ENCODE measurements around the gene ATP5F1E. TPM values are rescaled to one million over a fixed set of nuclear protein-coding genes. Genes with fewer than 3 reads are reported as not detected.

The ATP5F1E gene
- total RNA-seq: 10 to 100 TPM; 75.0 to 94.1 TPM

DNA sequence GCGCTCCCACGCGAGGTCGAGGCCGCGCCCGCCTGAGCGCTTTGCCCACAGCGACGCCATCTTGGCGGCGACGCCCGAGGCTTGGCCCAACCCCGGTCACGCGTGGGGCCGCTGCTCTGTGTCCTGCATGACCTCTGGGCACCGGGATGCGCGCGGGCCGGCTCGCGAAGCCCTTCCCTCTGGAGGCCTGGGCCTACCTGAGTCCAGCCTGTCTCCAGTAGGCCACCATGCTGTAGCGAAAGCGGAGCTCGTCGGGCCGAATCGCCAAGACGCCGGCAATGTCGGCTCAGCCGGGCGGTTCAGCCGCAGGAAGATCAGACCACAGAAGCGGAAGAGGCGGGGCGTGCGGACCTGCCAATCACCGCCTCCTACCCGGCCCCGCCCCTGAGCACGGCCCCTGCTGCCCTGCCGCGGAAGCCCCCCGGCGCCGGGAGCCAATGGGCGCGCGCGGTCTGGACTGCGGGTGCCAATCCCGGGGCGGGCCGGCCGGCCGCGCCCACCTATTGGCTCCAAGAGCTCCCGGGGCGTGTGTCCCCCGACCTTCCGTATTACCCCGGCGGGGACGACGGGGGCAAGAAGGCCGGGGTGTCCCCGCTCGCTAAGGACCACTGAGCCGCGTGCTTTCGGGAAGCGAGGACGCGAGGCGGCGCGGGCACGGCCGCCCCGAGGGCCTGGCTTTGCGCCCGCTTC, at the start of gene ATP5F1E:
ATP5F1E (minus strand) TSS at position 313 of the 690 bp plus-strand sequence; CDS start at position 229, 84 bp downstream.
- no peaks in the 10 kb centered on the region for H3K9me3 ChIP-seq
- H3K4me3 ChIP-seq: peak within 1 kb of the TSS; percentile 82
- peaks cover 4% of the 10 kb centered on the region for H3K4me1 ChIP-seq
- H3K9ac ChIP-seq (ENCODE audit: low read depth in 2 of 2, low read length in 2 of 2): peak within 1 kb of the TSS; percentile 91 to 92
- TF ChIP-seq, protein P1, sequence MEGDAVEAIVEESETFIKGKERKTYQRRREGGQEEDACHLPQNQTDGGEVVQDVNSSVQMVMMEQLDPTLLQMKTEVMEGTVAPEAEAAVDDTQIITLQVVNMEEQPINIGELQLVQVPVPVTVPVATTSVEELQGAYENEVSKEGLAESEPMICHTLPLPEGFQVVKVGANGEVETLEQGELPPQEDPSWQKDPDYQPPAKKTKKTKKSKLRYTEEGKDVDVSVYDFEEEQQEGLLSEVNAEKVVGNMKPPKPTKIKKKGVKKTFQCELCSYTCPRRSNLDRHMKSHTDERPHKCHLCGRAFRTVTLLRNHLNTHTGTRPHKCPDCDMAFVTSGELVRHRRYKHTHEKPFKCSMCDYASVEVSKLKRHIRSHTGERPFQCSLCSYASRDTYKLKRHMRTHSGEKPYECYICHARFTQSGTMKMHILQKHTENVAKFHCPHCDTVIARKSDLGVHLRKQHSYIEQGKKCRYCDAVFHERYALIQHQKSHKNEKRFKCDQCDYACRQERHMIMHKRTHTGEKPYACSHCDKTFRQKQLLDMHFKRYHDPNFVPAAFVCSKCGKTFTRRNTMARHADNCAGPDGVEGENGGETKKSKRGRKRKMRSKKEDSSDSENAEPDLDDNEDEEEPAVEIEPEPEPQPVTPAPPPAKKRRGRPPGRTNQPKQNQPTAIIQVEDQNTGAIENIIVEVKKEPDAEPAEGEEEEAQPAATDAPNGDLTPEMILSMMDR (IDR thresholded peaks at IDR 0.05): no peak
- H3K36me3 ChIP-seq: peaks cover 3% of the 10 kb centered on the region
- DNase-seq: peak; percentile 95
- H3K27ac ChIP-seq: peak within 1 kb of the TSS; percentile 89
- H3K27me3 ChIP-seq: no peaks in the 10 kb centered on the region
- intact Hi-C loops (cut with DNase I): no loop called here

- no peaks in the 10 kb centered on the region for H3K4me1 ChIP-seq
- H3K27me3 ChIP-seq: no peaks in the 10 kb centered on the region
- TF ChIP-seq, protein P1 (IDR thresholded peaks at IDR 0.05): no peak
- no peak overlapping the region for H3K4me3 ChIP-seq
- no peak overlapping the region for H3K27ac ChIP-seq
- H3K9ac ChIP-seq (ENCODE audit: low read depth in 2 of 2, low read length in 2 of 2): no peak overlapping the region
- no peaks in the 10 kb centered on the region for H3K9me3 ChIP-seq
- H3K36me3 ChIP-seq: no peaks in the 10 kb centered on the region
- no peak for DNase-seq
- intact Hi-C loops (cut with DNase I): no loop called here
Measured at GRCh38 chr20:59081036-59081435, 48.9 kb upstream of the ATP5F1E start.

GRCh38 chr20:59078231-59078630, 46.1 kb upstream of the ATP5F1E start:
- no peak overlapping the region for H3K9ac ChIP-seq (ENCODE audit: low read depth in 2 of 2, low read length in 2 of 2)
- intact Hi-C loops (cut with DNase I): loop anchor here (5.0 kb wide), 1 partner anchor 206 kb away; no protein-coding TSS in a partner anchor
- no peak overlapping the region for H3K27ac ChIP-seq
- no peak for DNase-seq
- TF ChIP-seq, protein P1 (IDR thresholded peaks at IDR 0.05): no peak
- H3K4me1 ChIP-seq: no peaks in the 10 kb centered on the region
- H3K9me3 ChIP-seq: no peaks in the 10 kb centered on the region
- H3K27me3 ChIP-seq: no peaks in the 10 kb centered on the region
- H3K4me3 ChIP-seq: no peak overlapping the region
- H3K36me3 ChIP-seq: no peaks in the 10 kb centered on the region

DNA sequence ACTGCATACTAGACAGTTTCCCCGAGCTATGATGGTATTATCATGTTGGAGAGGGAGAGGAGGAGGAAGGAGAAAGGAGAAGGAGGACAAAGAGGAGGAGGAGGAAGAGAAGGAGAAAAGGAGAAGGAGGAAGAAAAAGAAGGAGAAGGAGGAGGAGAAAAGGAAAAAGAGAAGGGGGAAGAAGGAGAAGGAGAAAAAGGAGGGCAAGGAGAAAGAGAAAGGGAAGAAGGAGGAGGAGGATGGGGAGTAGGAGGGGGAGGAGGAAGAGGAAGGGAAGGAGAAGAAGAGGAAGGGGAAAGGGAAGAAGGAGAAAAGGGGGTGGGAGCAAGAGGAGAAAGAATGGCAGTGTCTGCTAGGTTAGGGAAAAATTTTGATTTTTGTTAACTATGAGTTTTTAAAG, 45.6 kb upstream of the ATP5F1E start:
- H3K27me3 ChIP-seq: no peaks in the 10 kb centered on the region
- H3K9me3 ChIP-seq: no peaks in the 10 kb centered on the region
- TF ChIP-seq, protein P1 (IDR thresholded peaks at IDR 0.05): no peak

DNA sequence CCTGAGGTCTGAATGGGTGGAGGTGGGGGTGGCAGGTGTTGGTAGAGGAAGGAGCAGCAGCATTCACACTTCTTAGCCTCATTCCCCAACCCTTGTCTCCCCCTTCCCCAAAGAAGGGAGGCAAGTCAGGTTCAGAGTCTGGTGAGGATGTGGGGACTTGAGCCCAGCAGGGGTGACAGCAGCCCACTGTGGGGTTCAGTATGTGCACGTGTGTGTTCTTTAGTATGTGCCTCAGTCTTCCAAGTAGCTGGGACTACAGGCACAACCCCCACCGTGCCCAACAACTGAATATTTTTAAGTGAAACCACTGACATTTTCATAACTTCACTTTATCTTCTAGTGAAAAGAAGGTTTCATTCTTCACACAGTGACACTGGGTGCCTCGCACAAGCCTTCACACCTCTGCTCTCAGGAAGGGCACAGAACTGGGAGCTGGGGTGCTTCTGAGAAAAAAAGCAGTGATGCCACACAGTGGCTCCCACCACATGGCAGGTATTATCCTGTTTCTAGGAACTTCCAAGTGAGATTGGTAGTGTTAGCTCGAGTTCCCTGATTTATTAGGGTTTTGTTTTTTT, 43.9 kb upstream of the ATP5F1E start:
- intact Hi-C loops (cut with DNase I): loop anchor here (5.0 kb wide), 1 partner anchor 204 kb away; no protein-coding TSS in a partner anchor
- Histone ChIP-seq H3K27me3 (no peaks in the 10 kb centered on the region), H3K4me3 (no peak overlapping the region), H3K4me1 (no peaks in the 10 kb centered on the region), H3K9me3 (no peaks in the 10 kb centered on the region), H3K27ac (no peak overlapping the region), H3K36me3 (no peaks in the 10 kb centered on the region), H3K9ac (ENCODE audit: low read depth in 2 of 2, low read length in 2 of 2) (no peak overlapping the region)
- no peak for DNase-seq
- TF ChIP-seq, protein P1 (IDR thresholded peaks at IDR 0.05): no peak

More for the DNA sequence above, 45.6 kb upstream of the ATP5F1E start:
- Histone ChIP-seq H3K9ac (ENCODE audit: low read depth in 2 of 2, low read length in 2 of 2) (no peak overlapping the region), H3K4me3 (no peak overlapping the region), H3K27ac (no peak overlapping the region), H3K4me1 (no peaks in the 10 kb centered on the region), H3K36me3 (no peaks in the 10 kb centered on the region)
- intact Hi-C loops (cut with DNase I): loop anchor here (5.0 kb wide), 1 partner anchor 205 kb away; no protein-coding TSS in a partner anchor
- no peak for DNase-seq

Measured in colonic mucosa (tissue), 4 donors.